Trophoblast cell (in vitro differentiated cells and primary cell): ENCODE data around the gene CCL18.
"Not testable (repeated sequence)": the region's sequence is repeated elsewhere in the genome, so short reads cannot be mapped to it uniquely, and the experiment has no call there.

Source experiments
- DNase-seq, 2 donors: peaks; one replicate each; pipeline ENCODE4 v3.0.0-alpha.2; 2016
- H2AFZ ChIP-seq: 2 replicates; pipeline ENCODE4 v1.6.1; 2013; ENCODE audit warnings: low read length, moderate library complexity, mild to moderate bottlenecking; ENCODE audit not compliant: insufficient read depth, poor library complexity
- H2AK5ac ChIP-seq: 2 replicates; pipeline ENCODE4 v1.6.1; 2013; ENCODE audit warnings: mild to moderate bottlenecking, low read length
- H2BK120ac ChIP-seq: 2 replicates; pipeline ENCODE4 v1.6.1; 2013; ENCODE audit warnings: low read length, mild to moderate bottlenecking, moderate library complexity; ENCODE audit not compliant: insufficient read depth, poor library complexity
- H2BK12ac ChIP-seq: 2 replicates; pipeline ENCODE4 v1.6.1; 2013; ENCODE audit warnings: mild to moderate bottlenecking, low read length, moderate library complexity
- H2BK5ac ChIP-seq: 2 replicates; pipeline ENCODE4 v1.6.1; 2013; ENCODE audit warnings: low read length, low read depth, moderate library complexity, mild to moderate bottlenecking; ENCODE audit not compliant: poor library complexity
- H3K14ac ChIP-seq: 2 replicates; pipeline ENCODE4 v1.6.1; 2013; ENCODE audit warnings: mild to moderate bottlenecking, low read length
- H3K18ac ChIP-seq: 2 replicates; pipeline ENCODE4 v1.6.1; 2013; ENCODE audit warnings: mild to moderate bottlenecking, low read length
- H3K23ac ChIP-seq: 2 replicates; pipeline ENCODE4 v1.6.1; 2013; ENCODE audit warnings: low read length
- H3K27ac ChIP-seq: 2 replicates; pipeline ENCODE4 v1.5.1; 2013; ENCODE audit warnings: low read depth, mild to moderate bottlenecking, inconsistent platforms, low read length, moderate library complexity
- H3K27me3 ChIP-seq: 2 replicates; pipeline ENCODE4 v1.6.1; 2013; ENCODE audit warnings: inconsistent platforms, mild to moderate bottlenecking, low read length, moderate library complexity; ENCODE audit not compliant: insufficient read depth
- H3K36me3 ChIP-seq, 2 experiments: 1 replicate in 1 of 2; 2 replicates in 1 of 2; pipeline ENCODE4 v1.6.1; 2013; ENCODE audit warnings: low read length in 2 of 2, mild to moderate bottlenecking in 2 of 2, moderate library complexity in 1 of 2; ENCODE audit not compliant: insufficient read depth in 2 of 2, control insufficient read depth in 1 of 2
- H3K4ac ChIP-seq: 2 replicates; pipeline ENCODE4 v1.6.1; 2013; ENCODE audit warnings: low read depth, mild to moderate bottlenecking, low read length, moderate library complexity
- H3K4me1 ChIP-seq, 2 experiments: 1 replicate in 1 of 2; 2 replicates in 1 of 2; pipeline ENCODE4 v1.6.1; 2013; ENCODE audit warnings: low read length in 2 of 2, mild to moderate bottlenecking in 2 of 2, moderate library complexity in 1 of 2; ENCODE audit not compliant: insufficient read depth in 2 of 2, control insufficient read depth in 1 of 2
- H3K4me2 ChIP-seq: 2 replicates; pipeline ENCODE4 v1.6.1; 2013; ENCODE audit warnings: inconsistent platforms, mild to moderate bottlenecking, low read length, moderate library complexity
- H3K4me3 ChIP-seq: 2 replicates; pipeline ENCODE4 v1.5.1; 2013; ENCODE audit warnings: mild to moderate bottlenecking, low read depth, low read length, inconsistent platforms
- H3K79me1 ChIP-seq: one replicate; pipeline ENCODE4 v1.6.1; 2013; ENCODE audit warnings: low read length
- H3K79me2 ChIP-seq: 2 replicates; pipeline ENCODE4 v1.6.1; 2013; ENCODE audit warnings: low read length, mild to moderate bottlenecking; ENCODE audit not compliant: control insufficient read depth, insufficient read depth, poor library complexity
- H3K9ac ChIP-seq: 2 replicates; pipeline ENCODE4 v1.6.1; 2013; ENCODE audit warnings: mild to moderate bottlenecking, low read length
- H3K9me3 ChIP-seq: 2 replicates; pipeline ENCODE4 v1.6.1; 2013; ENCODE audit warnings: low read depth, mild to moderate bottlenecking, control low read depth, inconsistent platforms, low read length; ENCODE audit not compliant: insufficient read depth
- H4K12ac ChIP-seq: 2 replicates; pipeline ENCODE4 v1.6.1; 2013; ENCODE audit warnings: low read depth, mild to moderate bottlenecking, low read length, moderate library complexity
- H4K8ac ChIP-seq: 2 replicates; pipeline ENCODE4 v1.6.1; 2013; ENCODE audit warnings: low read depth, mild to moderate bottlenecking, low read length, moderate library complexity
- H4K91ac ChIP-seq: one replicate; pipeline ENCODE4 v1.6.1; 2013; ENCODE audit warnings: low read depth, mild to moderate bottlenecking, low read length, moderate library complexity
- WGBS: extraction: QIAGEN DNeasy Blood & Tissue Kit; methylation state at CpG from one replicate; pipeline ENCODE4 v1.1.7; 2013; ENCODE audit warnings: missing lambda C conversion rate; ENCODE audit not compliant: insufficient read length, insufficient coverage; ENCODE audit errors: extremely low coverage; 5-methylcytosine and 5-hydroxymethylcytosine counted together

The CCL18 gene

DNA sequence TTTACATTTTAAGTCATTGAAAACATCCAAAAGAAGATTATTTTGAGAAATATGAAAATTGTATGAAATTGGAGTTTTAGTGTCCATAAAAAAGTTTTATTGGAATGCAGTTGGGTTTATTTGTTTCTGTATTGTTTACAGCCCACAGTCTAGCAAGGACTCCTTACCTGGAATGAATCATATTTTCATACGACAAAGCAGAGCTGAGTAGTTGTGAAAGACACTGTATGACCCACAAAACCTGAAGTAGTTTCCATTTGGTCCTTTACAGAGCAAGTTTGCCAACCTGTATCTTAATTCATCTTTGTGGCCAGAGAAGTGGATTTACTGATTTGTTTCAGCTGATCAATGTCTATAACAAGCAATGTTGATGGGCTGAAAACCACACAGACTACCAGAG, 10.3 kb downstream of the CCL18 start:
- Histone ChIP-seq H3K36me3 (no peaks in the 10 kb centered on the region), H3K18ac (no peak overlapping the region), H3K79me2 (no peaks in the 10 kb centered on the region), H3K9ac (no peak overlapping the region), H4K12ac (no peak overlapping the region), H3K4me1 (no peaks in the 10 kb centered on the region), H3K27ac (no peak overlapping the region), H3K14ac (no peak overlapping the region), H4K91ac (no peak overlapping the region), H3K79me1 (no peaks in the 10 kb centered on the region), H2BK120ac (no peak overlapping the region), H2BK5ac (no peak overlapping the region), H2AK5ac (no peak overlapping the region), H3K23ac (no peak overlapping the region), H3K4me2 (no peak overlapping the region), H3K27me3 (no peaks in the 10 kb centered on the region), H3K4ac (no peak overlapping the region), H3K4me3 (no peak overlapping the region), H2AFZ (no peak overlapping the region), H4K8ac (no peak overlapping the region), H3K9me3 (no peaks in the 10 kb centered on the region), H2BK12ac (no peak overlapping the region)
- DNase-seq, result no peak
- WGBS, result no CpG with 5 or more reads among the region's 1 CpG

GRCh38 chr17:36081681-36082471, 17.8 kb downstream of the CCL18 start:
- not testable (repeated sequence) for H2BK12ac ChIP-seq, H3K9me3 ChIP-seq, H3K79me2 ChIP-seq, H3K4ac ChIP-seq, H2AK5ac ChIP-seq, H3K18ac ChIP-seq, H3K27ac ChIP-seq, H3K14ac ChIP-seq, H3K4me1 ChIP-seq, DNase-seq, H4K8ac ChIP-seq, H3K9ac ChIP-seq, H3K4me3 ChIP-seq, H2BK120ac ChIP-seq, H2BK5ac ChIP-seq, H4K91ac ChIP-seq, H3K23ac ChIP-seq, H4K12ac ChIP-seq, H3K36me3 ChIP-seq, H3K27me3 ChIP-seq, H3K4me2 ChIP-seq, H3K79me1 ChIP-seq, H2AFZ ChIP-seq
- WGBS, result no CpG with 5 or more reads among the region's 5 CpGs

GRCh38 chr17:36082482-36083120, 18.5 kb downstream of the CCL18 start:
- not testable (repeated sequence) for H2BK12ac ChIP-seq, H4K8ac ChIP-seq, H3K4me2 ChIP-seq, H3K79me1 ChIP-seq, H3K4me3 ChIP-seq, H4K12ac ChIP-seq, H3K4ac ChIP-seq, H3K18ac ChIP-seq, H3K9me3 ChIP-seq, H3K79me2 ChIP-seq, H3K36me3 ChIP-seq, H3K27me3 ChIP-seq, H3K23ac ChIP-seq, H2AFZ ChIP-seq, H2AK5ac ChIP-seq, H3K4me1 ChIP-seq, H4K91ac ChIP-seq, H3K27ac ChIP-seq, H3K9ac ChIP-seq, H2BK120ac ChIP-seq, H2BK5ac ChIP-seq, H3K14ac ChIP-seq
- WGBS, result no CpG with 5 or more reads among the region's 8 CpGs
- peak in 1 of 2 donors; percentile 21 for DNase-seq

- H3K14ac ChIP-seq, H3K9me3 ChIP-seq, H3K79me2 ChIP-seq, H3K4me1 ChIP-seq, H4K8ac ChIP-seq, H2AK5ac ChIP-seq, H2BK12ac ChIP-seq, H3K36me3 ChIP-seq, H4K91ac ChIP-seq, H2AFZ ChIP-seq, H2BK120ac ChIP-seq, H2BK5ac ChIP-seq, H3K27ac ChIP-seq, H3K23ac ChIP-seq, H3K4me3 ChIP-seq, H3K79me1 ChIP-seq, H3K9ac ChIP-seq, H3K4ac ChIP-seq, H3K18ac ChIP-seq, H3K27me3 ChIP-seq, DNase-seq, H4K12ac ChIP-seq, H3K4me2 ChIP-seq: not testable (repeated sequence)
- no CpG with 5 or more reads among the region's 2 CpGs for whole genome bisulfite sequencing
Observed at GRCh38 chr17:36083691-36084090, 19.6 kb downstream of the CCL18 start.
